Activated CD8-positive, alpha-beta memory T cell treated with anti-CD3 and anti-CD28 coated beads, Interleukin-2, amount 50 U/mL, for 48 hours (primary cell): ENCODE results near the gene ZNF516.

ENCODE experiments used
- DNase-seq: peaks from one replicate; pipeline ENCODE4 v3.0.0-alpha.2; 2020

Gene ZNF516

DNA sequence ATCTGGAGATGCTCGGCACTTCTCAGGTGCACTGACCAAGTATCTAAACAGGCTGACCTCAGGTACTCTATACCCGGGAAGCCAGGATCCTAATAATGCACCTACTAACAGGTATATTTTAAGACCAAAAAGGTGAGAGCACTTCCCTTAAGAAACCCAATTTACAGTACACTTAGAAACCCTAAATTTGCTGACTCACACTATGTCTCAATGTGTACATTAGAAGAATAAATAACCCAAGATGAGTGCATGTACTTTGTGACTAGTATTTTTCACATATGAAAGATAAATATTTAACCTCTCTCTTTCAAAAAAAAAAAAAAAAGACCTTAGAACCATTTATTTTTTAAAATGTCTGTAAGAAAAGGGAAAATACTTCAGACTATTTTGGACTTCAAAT lies 118.8 kb downstream of the ZNF516 start:
- DNase-seq: no peak

DNA sequence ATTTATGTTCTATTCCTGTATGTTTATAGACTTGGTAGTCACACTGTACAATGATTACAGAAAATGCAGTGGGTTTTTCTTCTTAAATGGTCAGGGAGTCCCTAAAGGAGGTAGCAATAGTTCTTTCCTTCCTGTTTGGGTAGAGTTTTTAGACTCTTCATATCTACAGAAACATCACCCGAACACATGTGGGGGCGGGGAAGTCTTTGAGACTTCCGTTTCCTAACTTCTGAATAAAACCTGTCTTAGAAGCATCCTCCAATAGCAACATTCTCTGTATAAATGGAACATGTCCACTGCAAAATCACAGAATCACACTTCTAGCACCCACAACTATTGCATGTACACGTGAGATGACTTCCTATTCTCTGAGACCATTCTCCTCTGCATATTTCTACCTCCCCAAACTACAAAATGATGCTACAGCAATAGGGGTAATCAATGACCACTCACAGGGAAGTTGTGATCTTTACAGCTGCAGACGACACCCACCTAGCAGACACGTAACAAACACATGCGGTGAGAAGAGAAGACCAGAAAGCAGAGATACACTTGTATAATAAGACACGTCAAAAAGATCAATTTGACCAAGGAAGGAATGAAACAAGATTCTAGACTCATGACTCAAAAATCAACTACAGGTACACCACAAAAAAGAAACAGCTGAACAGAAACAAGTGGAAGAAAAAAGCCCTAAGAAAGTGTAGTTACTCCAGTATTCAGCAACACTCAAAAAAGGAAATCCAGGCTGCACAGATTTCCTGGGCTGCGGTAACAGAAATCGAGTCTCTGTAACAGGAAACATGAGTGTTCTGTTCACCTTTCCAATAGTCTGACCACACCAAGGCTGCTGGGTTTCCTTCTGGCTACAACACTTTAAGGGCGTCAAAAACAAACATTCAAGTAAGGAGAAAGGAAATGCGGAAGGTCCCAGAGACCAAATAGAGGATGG lies 120.4 kb downstream of the ZNF516 start:
- no peak for DNase-seq

DNA sequence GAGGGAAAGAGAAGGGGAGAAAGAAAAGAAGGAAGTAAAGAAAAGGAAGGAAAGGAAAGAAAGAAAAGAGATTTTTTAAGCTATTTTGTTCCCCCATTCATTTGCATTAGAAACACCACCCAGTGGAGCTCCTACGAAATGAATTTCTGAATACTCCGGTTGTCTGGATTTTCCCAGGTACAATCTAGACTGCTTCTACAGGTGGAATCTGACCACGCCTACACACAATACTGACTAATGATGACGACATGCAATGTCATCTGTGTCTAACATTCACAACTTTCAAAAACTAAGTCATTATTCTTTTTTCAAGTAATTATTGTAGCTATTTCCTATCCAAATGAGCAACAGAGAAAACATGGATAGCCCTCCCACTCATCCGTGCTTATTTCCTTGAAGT lies 121.7 kb downstream of the ZNF516 start:
- no peak for DNase-seq

DNA sequence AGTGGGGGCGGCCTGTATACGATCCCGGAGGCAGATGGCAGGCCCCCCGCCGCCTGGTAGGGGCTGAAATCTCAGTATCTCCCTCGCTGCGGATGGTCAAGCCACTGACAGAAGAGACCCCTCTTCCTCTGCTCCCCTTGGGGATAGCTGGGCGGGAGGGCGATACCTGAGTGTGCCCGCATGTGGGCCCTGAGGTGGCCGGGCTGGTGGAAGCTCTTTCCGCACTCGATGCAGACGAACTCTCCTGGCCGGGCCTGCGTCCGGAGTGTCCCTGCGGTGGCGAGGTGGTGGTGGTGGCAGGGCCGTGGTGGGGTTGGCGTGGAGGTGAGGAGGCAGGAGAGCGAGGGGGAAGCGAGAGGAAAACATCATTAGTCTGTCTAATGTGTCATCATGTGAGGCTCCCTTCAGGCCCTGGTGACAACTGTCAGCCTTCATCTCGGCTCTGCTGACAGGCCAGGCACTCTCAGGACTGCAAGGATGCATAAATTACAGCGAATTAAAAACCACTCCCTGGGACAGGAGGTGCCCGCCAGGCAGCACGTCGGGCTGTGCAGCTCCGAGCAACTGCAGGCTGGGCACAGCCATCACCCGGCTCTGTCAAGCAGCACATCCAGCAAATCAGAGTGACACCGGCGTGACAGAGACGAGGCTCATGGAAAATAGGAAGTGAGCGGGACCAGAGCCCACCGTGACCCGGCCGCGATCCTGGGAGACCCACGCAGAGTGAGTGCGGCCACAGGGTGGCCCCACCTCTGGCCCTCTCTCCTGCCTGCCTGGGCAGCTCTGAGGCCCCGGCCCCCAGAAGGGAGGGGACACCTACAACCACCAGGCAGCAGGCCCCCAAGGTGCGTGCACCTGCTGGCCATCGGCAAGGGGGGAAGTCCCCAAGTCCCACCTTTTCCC lies 123.5 kb downstream of the ZNF516 start:
- DNase-seq: no peak

DNA sequence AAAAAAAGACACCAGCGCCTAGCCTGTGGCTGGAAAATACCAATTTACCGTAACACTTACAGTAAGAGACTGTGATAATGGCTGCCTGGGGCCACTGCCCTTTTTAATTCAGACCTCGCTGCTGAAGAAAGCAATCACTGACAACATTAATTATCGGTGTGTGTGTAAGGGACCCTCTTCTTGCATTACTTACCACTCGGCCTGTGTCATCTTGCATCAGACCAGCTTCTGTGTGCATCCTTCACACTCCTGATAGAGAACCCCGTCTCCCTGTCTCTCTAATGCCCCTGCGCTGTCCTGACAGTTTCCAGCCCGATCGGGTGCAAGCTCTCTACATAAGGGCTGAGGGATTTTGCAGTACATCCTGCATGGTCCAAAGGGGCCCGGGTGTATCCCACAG lies 124.4 kb downstream of the ZNF516 start:
- no peak for DNase-seq

DNA sequence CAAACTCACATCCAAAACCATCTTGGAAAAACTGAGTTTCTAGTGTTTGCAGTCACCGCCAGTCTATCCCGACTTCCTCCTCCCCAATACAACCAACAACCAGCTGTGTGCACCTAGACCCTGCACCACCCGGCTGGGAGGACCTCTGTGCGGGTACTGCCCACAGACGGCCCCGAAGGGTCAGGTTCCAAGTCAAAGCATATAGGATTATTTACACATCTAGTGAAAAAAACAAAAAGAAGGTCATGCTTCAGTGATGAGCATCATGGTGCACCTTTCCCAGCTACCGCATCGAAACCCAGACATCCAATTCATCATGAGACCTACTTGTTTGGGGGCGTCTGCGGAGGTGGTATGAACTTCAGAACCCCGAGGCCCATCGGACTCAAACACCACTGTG lies 124.8 kb downstream of the ZNF516 start:
- no peak for DNase-seq

DNA sequence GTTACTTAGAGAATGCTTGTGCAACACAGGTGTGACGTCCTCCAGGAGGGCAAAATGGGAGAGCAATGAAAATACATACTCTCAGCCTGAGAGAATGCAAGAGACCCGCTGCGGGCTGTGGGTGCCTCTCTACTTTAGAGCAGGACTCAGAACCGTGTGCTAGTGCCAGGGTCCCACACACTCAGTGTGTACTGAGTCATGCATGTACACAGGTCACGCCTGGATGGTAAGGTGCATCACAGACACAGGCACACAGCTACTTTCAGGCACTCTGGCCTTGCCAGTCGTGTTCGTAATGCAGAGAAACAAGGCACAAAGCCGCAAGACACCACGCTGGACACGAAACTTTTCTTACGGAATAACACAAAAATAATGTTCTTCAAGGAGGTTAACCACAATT lies 125.3 kb downstream of the ZNF516 start:
- peak; percentile 26 for DNase-seq

DNA sequence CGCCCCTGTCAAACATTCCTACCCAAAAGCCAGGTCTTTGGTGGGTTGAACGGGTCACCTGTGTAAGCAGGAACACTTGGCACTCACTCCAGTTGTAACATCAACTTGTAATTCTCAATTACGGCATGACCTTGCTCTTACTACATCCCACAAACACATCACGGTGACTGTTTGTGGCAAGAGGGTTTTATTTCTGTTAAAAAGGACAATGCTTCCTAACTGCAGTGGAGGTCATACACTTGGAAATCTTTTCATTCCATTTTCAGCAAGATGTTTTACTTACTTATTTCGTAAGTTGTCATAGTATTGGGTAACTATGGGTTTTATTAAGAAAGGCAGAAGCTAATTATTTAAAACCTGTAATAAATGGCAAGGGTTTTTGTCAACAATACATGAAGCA lies 126.1 kb downstream of the ZNF516 start:
- DNase-seq: peak; percentile 15

DNA sequence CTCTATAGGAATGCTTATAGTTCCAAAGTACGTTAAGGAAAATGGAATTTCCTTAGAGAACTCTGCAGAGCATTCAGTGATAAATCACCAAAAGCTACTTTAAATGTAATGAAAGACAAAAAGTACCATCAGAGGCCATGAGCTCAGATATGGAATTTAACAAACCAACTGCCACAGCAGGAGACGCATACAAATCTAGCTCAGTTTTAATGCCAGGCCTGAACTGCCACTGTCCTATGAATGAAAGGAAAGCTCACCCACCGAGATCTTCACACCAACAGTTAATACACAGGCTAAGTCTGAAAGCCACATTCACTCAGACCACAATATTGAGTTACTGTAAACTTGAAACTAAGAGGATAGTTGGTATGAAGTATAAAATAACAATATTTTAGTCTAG lies 126.8 kb downstream of the ZNF516 start:
- DNase-seq: no peak

DNA sequence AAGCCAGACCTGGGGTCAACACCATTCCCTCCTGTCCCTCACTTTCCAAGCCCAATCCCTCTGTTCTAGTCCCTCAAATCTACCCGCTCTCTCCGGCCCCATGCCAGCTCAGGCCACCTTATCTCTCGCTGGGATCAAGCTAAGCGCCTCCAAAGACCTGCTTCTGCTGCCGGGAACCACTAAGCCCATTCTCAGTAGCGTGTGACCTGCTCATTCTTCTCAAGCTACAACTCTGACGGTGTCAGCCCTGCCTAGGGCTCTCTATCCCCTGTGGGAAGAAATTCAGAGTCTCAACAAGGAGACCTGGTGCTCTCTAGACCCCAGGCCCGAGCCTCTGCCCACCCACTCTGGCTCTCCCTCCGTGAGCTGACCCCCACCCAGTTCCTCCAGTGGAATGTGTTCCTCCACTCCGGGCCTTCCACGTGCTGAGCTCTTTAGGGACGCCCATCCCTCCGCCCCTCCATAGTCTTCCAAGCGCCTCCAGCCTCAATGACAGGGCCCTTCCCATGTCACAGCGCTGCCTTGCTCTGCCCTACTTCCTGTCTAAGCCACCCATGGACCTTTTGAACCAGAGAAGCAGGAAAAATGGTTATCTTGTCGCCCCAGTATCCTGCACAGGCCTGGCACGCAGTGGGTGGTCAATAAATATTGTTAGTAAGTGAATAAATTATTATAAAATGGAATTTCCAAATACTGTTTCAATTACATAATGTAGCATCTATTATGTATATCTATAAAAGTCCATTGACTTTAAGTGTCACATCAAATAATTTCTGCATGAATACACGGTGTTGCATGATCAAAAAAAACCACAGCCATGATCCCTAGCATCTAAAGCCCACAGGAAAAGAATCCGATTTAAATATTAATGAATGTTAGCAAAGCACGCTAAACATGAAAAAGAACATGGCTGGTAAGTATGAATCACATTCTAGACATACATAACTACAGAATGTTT lies 127.6 kb downstream of the ZNF516 start:
- DNase-seq: no peak

DNA sequence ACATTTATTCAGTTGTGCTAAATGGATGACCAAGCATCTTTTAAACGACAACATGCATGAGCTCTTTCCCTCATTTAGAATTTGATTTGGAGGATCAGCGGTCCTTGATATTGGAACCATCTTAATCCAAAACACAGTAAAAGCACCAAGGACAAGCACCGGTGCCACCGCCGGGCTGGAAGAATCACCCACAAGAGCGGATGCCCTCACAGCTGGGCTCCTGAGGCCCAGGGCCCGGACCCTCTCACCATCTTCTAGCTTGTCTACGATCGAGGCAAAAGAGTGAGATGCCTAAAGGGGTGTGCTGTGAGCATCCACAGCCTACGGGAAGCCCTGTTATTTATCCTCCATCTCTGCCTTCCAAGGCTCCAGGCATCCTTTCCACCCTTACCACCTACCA lies 129.5 kb downstream of the ZNF516 start:
- no peak for DNase-seq

DNA sequence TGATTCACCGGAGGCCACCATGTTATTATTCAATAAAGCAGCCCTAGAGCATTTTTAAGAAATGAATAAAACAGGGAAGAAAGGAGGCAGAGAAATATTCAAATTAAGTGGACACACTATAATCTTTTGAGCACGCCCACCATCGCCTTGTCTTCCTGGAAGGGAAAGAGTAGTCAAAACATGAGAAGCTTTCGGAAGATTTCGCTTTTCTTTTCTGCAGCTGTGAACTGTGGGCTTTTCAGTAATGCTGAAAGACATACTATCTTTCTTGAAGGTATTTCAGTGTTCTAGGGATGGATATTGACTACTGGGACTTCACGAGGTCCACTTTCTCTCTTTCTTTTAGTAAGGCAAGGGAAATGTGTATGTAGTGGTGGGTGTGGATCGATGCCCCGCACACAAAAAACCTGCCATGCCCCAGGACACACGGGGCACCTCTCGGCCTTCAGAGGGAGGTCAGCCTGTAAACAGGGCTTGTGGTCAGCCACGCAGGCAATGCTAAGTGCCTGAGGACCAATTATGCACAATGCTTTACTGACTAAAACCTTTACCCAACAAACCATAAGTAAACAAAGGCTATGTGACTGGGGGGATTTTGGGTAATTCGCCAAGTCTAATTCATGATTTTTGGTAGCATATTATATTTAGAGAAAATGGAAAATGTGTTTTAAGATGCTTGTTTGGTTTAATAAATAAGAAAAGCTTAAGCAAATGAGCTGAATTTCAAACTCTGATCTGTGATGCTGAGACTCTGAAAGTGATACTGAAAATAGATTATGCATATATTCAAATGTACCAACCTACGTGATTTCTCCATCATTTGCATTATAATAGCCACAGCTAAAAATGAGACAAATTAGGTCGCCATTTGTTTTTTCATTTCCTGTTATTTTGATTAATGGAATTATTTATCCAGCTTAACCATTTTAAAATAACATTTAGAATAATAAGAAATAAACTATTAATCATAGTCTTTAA lies 130.5 kb downstream of the ZNF516 start:
- DNase-seq: no peak

DNA sequence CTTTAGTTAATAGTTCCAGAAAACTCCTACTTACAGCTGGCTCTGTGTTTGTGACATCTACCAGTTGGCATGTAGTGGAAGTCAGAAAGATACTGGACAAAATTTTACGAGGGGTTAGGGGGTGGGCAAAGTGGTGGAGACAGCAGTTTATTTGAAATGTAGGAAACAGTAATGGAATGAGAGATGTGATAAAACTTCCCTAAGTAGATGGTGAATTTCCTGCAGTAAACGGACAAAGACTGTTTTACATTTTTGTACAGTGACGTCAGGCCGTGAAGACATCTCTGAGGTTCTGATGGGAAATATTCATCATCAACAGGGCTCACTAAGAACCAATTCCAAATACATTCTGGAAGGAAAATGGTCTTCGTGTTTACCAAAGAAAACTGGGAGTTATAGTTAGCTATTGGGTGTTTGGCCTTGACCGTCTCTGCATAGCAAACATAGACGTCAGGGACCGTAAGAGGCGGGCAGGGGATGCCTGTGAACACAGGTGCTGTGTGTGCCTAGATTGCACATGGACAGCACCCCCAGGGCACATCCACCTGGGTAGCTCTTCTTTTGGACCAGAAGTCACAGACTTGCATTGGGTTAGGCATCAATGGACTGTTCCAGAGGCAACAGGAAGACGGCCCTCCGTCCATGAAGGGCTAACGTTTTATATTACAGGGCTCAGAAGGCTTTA lies 131.5 kb downstream of the ZNF516 start:
- DNase-seq: no peak

DNA sequence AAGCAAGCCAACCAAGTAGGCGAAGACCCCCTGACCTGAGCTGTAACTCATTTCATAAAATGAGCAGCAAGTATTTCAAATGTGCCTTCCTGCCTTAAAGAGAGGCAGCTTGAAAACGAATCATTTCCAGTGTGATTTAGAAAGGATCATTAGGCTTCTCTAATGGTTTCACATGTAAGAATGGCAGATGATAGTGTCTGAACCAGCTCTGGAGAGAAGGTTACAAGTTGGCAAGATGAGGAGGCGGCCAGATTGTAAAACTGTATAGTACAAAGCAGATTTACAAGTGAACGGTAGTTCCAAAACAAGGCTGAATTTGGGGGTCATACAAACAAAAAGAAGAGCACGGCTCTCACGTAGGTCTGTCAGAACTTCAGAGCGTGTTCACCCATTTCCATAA lies 132.4 kb downstream of the ZNF516 start:
- no peak for DNase-seq

DNA sequence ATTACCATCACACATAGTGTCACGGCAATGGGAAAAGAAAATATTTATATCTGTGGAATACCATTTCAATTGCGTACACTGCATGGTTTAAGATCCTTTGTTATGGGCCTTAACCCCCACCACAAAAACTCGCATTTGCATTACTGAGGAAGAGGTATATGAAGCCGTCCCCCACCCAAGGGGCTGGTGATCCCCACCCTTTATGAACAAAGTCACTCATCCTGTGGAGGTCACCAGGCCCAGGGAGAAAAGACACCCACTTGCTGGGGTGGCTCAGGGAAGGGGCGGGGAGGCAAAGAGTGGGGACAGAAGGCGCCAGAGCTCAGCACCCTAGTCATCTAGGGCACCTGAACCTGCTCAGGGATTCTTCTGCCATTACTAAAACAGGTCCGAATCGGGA lies 133.8 kb downstream of the ZNF516 start:
- DNase-seq: peak; percentile 23

DNA sequence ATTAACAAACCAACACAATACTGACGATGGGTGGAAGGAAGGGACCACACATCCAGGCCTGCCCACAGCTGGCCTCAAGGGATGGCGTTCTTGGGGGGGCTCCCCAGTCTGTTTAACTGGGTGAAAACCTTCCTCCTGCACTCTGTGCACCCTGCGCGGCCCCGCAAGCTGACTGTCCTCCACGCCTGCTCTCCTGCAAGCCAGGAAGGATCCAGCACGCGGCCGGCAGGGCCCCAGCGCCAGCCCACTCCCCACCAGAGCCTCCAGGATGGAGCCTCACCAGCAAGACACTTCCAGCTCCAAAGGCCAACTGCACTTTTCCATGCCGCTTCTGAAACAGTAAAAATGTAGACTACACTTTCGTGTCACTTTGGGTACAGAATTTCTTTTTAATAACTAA lies 135.1 kb downstream of the ZNF516 start:
- peak; percentile 12 for DNase-seq

DNA sequence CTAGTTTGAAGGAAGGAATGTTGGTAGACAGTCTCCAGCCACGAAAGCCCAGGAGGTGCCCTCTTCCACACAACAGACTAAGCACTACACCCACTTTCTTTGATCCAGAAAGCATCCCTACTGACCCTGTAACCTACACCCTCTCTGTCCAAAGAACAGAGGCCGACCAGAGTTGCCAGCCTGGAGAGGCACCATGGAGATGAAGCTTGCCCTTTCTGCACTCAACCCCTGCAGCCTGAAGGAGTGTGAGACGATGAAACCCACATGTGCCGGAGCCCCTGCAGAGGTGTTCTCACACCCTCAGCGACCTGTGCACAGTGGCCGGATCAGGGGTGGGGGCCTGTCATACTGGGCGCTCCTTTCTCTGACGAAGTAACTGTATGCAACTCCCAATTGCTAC lies 136.3 kb downstream of the ZNF516 start:
- DNase-seq: no peak

DNA sequence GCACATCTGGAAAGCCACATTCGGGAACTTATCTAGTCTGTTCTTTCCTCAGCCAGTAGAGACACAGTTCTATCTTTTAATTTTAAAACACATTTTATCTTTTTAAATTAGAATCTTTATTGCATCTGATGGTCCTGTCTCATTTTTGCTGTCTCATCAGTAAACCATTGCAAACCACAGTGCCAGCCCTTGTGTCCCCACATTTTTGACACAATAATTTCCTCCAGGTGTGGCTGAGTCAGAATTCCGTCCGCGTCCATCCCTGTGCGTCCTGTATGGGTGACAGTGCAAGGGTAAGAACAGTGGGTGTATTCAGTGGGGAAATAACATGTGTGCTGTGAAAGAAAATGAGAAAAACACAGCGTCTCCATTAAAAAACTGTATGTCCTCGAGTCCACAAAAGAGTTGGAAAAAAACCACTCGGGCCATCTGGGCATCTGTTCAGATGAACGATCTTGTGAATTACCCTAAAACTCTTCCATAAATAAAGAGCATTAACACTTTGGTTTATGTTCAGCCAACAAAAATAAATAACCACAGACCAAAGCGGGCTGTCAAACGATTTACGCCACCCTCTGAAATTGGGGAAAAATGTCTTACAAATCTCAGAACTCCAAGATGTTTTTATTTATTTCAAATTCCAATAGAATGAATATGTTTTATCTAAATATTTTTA lies 137.3 kb downstream of the ZNF516 start:
- no peak for DNase-seq

DNA sequence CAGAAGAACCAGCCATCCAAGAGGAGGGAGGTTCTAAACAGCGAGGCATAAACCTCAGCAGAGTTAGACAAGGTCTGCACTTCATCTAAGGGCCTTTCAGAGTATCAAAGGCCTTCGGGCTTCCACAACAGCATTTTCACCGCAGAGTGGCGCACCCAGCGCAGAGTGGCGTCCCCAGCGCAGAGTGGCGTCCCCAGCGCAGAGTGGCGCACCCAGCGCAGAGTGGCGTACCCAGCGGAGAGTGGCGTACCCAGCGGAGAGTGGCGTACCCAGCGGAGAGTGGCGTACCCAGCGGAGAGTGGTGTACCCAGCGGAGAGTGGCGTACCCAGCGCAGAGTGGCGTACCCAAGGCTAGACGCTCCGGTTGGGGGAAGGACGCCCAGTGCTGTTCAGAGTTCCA lies 137.9 kb downstream of the ZNF516 start:
- no peak for DNase-seq

DNA sequence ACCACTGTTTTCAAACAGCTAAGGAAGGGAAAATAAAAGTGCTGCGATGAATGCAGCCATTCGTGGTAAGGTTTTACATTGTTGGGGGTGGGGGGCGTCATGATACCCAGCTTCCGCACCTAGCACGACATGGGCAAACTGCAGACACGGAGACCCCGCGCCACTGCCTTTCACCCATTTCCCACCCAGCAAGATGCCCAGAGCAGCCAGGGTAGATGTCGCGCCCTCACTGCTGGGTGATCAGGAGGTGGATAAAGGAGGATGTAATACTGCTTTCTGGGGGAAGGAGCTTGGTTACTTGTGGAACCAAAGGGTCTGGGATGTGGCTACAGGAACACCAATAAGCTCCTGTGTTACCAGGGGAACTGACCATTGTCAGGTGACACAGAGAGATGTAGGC lies 138.4 kb downstream of the ZNF516 start:
- DNase-seq: no peak
